8988T (cell line): ENCODE results near the gene RNF130.
"Not testable (repeated sequence)": the region's sequence is repeated elsewhere in the genome, so short reads cannot be mapped to it uniquely, and the experiment has no call there.

Experiments
- DNase-seq: peaks from one replicate; pipeline ENCODE4 v3.0.0; 2011

The RNF130 gene

DNA sequence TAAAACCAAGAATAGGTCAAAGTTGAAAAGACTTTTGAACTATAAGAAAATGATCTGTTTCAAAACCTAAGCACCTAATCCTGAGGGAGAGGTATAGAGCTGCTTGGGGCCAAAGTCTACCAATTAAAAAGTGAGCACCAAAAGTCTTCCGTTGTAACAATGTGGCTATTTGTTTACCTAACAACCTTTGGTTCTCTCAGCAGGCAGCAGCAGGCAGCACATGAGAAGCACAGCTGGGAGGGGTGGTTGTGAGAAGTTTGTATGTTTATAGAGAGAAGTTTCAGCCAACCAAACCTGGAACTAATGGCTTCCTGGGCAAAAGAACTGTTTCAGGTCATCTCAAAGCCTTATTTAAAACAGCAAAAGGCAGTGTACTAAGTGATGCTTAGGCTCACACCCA lies 104.1 kb downstream of the RNF130 start:
- DNase-seq = no peak

- no peak for DNase-seq
Measured at GRCh38 chr5:179964015-179964414, 107.5 kb downstream of the RNF130 start.

DNA sequence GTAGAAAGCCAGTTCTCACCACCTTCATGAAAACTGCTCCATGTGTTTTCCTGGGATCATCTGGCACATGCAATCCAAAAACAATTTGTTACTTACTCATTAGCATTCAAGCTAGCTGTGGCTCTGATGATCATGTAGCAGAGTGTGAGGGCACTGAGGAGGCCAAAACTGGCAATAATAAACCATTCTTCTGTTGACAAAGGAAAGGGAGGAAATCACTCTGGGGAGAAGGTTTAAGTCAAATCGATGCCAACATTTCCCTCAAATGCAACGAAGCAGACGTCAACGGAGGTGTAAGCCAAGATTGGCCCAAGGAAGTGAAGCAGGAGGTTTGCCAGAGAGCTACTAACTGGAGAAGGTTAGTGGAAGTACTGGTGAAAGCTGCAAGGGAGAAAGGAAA lies 108.2 kb downstream of the RNF130 start:
- no peak for DNase-seq

DNA sequence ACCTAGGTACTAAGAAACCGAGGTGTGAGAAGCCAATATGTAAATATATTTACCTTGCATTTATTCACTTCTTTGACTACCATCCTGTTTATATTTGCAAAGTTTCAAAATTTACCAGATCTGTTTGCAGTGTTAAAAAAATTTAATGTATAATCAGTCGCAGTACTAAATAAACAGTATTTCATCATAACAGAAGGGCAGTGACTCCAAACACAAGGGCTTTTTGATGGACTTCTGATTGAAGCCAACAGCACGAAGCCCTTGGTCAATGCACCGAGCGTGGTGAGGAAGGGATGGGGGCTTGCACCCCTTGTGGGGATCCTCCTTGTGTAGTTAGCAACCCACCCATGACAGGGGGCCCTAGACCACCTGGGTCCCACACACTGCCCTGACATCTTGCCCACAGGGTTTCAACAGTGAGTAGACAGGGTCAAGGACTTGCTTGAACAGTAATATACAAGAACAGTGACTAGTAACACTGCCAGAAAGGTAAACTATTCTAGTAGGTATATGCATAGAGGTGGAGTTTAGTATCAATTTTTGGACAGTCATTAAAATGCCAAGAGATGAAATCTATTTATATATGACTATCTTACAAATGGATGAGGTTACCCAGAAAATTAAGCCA lies 111.2 kb downstream of the RNF130 start:
- no peak for DNase-seq

DNA sequence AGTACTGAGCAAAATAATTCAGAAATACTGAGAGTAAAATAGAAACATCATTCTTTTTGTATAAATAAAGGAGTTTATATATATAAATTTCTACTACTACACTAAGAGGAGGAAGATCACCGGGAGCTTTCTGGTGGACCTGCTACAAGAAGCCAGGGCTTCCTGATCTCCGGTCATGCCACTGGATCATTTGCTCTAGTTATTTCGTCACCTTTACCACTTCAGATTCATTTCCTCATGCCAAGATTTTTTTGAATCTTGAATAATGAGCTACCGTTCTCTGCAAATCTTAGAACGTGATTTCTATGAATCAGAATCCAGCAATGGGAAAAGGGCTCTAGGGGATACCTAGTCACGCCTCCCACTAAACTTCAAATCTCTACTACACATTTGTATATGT lies 111.9 kb downstream of the RNF130 start:
- DNase-seq = no peak

- not testable (repeated sequence) for DNase-seq
Measured at GRCh38 chr5:179959118-179959517, 112.4 kb downstream of the RNF130 start.

- DNase-seq = no peak
Measured at GRCh38 chr5:179955630-179956029, 115.9 kb downstream of the RNF130 start.

- DNase-seq = no peak
Measured at GRCh38 chr5:179955062-179955461, 116.5 kb downstream of the RNF130 start.

GRCh38 chr5:179954434-179954833 lies 117.1 kb downstream of the RNF130 start:
- DNase-seq = no peak

DNA sequence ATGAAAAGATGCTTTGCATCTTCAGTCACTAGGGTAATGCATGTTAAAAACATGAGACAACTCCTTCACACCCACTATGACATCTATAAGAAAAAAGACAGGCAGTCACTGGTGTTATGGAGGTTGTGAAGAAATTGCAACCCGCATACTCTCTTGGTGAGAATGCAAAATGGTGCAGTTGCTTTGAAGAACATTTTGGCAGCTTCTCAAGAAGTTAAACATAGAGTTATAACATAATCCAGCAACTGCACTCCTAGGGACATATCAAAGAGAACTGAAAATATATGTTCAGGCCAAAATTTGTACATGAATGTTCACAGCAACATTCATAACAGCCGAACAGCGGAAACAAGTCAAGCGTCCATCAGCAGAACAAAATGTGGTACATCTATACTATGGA lies 117.6 kb downstream of the RNF130 start:
- no peak for DNase-seq

DNA sequence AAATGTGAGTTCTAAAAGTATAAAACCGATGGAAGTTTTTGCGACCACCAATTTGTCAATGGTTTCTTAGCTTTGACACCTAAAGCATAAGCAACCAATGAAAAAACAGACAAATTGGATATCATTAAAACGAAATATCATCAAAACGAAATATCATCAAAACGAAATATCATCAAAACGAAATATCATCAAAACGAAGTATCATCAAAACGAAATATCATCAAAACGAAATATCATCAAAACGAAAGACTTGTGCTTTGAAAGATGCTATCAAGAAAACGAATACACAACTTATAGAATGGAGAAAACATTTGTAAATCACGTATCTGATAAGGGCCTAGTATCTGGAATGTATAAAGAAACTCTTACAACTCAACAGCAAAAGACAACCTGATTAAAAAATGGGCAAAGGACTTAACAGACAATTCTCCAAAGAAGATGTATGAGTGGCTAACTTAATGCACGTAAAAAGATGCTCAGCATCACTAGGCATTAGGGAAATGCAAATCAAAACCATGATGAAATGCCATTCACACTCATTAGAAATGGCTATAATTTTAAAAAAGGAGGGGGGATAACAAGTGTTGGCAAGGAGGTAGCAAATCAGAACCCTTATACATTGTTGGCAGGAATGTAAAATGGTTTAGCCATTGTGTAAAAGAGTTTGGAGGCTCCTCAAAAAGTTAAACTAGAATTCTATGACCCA lies 134.4 kb downstream of the RNF130 start:
- no peak for DNase-seq

- DNase-seq = no peak
Measured at GRCh38 chr5:179930788-179931473, 140.6 kb downstream of the RNF130 start.

- no peak for DNase-seq
Measured at GRCh38 chr5:179927824-179928223, 143.7 kb downstream of the RNF130 start.

DNA sequence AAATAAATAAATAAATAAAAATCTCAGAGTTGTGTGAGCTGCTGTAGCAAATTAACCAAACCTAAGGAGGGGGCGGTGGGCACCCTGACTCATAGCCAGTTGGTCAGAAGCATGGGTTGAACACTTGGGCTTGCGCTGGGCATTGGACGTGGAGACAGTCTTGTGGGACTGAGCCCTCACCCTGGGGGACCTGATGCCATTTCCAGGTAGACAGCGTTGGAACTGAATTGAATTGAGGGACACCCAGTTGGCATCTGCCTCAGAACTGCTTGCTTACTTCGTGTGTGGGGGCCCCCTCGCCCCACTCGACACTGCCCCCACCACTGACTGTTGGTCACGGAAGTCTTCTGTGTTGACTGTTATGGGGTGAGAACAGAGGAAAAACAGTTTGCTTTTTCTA lies 144.9 kb downstream of the RNF130 start:
- DNase-seq = no peak

DNA sequence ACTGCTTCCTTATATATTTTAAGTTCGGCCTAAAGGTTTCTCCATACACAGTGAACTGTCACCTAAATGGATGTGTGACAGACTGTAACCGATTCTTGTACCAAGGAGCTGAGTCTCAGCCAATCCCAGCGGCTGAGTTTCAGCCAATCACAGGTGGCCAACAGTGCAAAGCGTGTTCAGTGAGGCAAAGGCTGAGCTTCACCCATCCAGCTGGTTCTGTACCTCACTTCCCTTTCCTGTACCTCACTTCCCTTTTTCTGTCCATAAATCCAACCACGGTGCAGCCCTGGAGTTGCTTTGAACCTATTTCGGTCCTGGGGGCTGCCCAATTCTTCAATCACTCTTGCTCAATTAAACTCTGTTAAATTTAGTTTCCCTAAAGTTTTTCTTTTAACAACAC lies 148.1 kb downstream of the RNF130 start:
- DNase-seq = no peak

GRCh38 chr5:179920175-179920574 lies 151.4 kb downstream of the RNF130 start:
- no peak for DNase-seq

GRCh38 chr5:179919487-179920060 lies 152.0 kb downstream of the RNF130 start:
- no peak for DNase-seq

DNA sequence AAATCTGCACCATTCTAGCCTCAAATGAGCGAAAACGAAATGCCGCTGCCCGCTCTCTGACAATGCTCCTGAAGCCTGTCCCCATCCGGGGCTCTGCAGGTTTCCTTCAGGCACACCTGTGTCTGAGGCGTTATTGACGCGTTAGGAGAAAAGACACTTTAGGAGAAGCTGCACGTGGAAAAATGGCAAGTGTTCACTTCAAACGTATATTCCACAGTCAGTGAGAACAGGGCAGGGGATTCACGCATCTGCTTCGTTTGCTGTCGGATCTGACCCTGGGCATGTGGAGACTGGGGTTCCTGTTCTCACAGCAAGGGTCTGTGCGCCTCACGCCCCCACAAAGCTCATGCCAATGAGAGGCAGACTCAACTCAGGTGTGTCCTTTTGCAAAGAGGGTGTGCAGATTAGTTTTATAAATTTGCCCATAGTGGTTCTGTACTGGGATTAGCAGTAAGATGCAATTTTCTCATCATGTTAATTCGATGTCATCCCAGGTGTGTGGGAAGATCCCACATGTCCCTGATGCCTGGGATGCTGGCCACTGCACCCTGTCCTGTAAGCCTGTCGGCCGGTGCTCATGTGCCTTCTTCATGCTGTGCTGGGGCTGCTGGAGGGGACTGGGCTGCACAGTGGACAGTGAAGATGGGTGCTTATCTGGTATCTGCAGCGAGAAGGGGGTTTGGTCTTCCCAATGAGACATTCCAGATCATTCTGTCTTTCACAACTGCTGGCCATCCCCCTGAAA lies 152.6 kb downstream of the RNF130 start:
- no peak for DNase-seq

- DNase-seq = no peak
Measured at GRCh38 chr5:179916523-179916922, 155.0 kb downstream of the RNF130 start.

DNA sequence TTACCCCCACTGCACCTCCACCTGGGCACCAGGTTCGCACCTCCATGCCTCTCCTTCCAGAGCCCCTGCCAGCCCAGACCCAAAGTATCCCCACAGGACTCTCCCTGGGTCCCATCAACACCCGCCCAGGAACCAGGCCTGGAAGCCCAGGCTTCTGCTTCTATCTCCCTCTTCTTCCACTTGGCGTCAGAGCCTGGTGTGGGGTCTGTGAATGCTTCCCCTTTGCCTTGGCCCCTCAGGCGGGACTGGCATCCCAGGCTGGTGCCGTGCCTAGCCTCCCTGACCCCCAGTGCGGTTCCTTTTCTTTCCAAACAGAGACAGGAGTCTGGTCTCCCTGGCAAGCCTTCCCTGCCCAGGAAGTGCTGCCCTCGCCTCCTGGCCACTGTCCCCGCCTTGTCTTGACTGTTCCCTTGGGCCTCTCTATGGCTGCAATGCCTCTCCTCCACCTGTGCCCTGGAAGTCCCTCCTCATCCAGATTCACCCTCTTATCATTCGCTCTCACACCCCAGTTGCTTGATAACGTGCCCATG lies 156.1 kb downstream of the RNF130 start:
- DNase-seq = no peak

- no peak for DNase-seq
Measured at GRCh38 chr5:179914032-179914755, 157.4 kb downstream of the RNF130 start.

GRCh38 chr5:179913461-179913860 lies 158.1 kb downstream of the RNF130 start:
- DNase-seq = no peak
